Ecto neural progenitor cell (in vitro differentiated cells): ENCODE measurements around the gene HP1BP3.
A peak's percentile ranks its signal among the peaks of the same experiment; 100 is the strongest.

ENCODE experiments used
- DNase-seq: peaks from one replicate; pipeline ENCODE4 v3.0.0-alpha.2; 2018; ENCODE audit warnings: low spot score

HP1BP3 gene

GRCh38 chr1:20711285-20712214 lies 75.6 kb downstream of the HP1BP3 start:
- DNase-seq = no peak

GRCh38 chr1:20710469-20711284 lies 76.4 kb downstream of the HP1BP3 start:
- DNase-seq = no peak

- no peak for DNase-seq
These were observed 77.2 kb downstream of the HP1BP3 start for GRCh38 chr1:20709868-20710267.

- no peak for DNase-seq
These were observed 78.2 kb downstream of the HP1BP3 start for GRCh38 chr1:20708891-20709290.

GRCh38 chr1:20708057-20708456 lies 79.0 kb downstream of the HP1BP3 start:
- no peak for DNase-seq

- no peak for DNase-seq
These were observed 80.3 kb downstream of the HP1BP3 start for GRCh38 chr1:20706841-20707240.

GRCh38 chr1:20705203-20705755 lies 81.8 kb downstream of the HP1BP3 start:
- no peak for DNase-seq

- DNase-seq = no peak
These were observed 82.5 kb downstream of the HP1BP3 start for GRCh38 chr1:20704390-20705202.

- no peak for DNase-seq
These were observed 83.9 kb downstream of the HP1BP3 start for GRCh38 chr1:20703124-20703756.

- no peak for DNase-seq
These were observed 84.7 kb downstream of the HP1BP3 start for GRCh38 chr1:20702416-20702815.

GRCh38 chr1:20701847-20702246 lies 85.3 kb downstream of the HP1BP3 start:
- no peak for DNase-seq

GRCh38 chr1:20701446-20701845 lies 85.7 kb downstream of the HP1BP3 start:
- no peak for DNase-seq

GRCh38 chr1:20700636-20701215 lies 86.4 kb downstream of the HP1BP3 start:
- no peak for DNase-seq

GRCh38 chr1:20699558-20699957 lies 87.5 kb downstream of the HP1BP3 start:
- DNase-seq = no peak

GRCh38 chr1:20698195-20698910 lies 88.8 kb downstream of the HP1BP3 start:
- DNase-seq = no peak

- DNase-seq = no peak
These were observed 89.5 kb downstream of the HP1BP3 start for GRCh38 chr1:20697563-20697962.

- peak; percentile 94 for DNase-seq
These were observed 90.4 kb downstream of the HP1BP3 start for GRCh38 chr1:20696397-20697333.

- no peak for DNase-seq
These were observed 91.6 kb downstream of the HP1BP3 start for GRCh38 chr1:20695515-20695914.

GRCh38 chr1:20693623-20694022 lies 93.5 kb downstream of the HP1BP3 start:
- no peak for DNase-seq
